SU-DHL-6 (cell line): ENCODE results near the gene ABCG4.

Source experiments
- H2AFZ ChIP-seq: fragments of 200-600 bp; sonication (generic); 2 replicates; pipeline ENCODE4 v1.6.1; 2014; ENCODE audit warnings: low read depth, mild to moderate bottlenecking, moderate library complexity, mixed read lengths, antibody characterized with exemption, low read length; ENCODE audit not compliant: severe bottlenecking
- H3F3A ChIP-seq: fragments of 200-600 bp; shearing (Covaris generic); 2 replicates; pipeline ENCODE4 v1.6.0; 2016; ENCODE audit warnings: antibody characterized with exemption, mild to moderate bottlenecking; ENCODE audit not compliant: insufficient read depth
- H3K27ac ChIP-seq: fragments of 200-600 bp; sonication (generic); 2 replicates; pipeline ENCODE4 v1.5.1; 2016; ENCODE audit warnings: low read depth, mild to moderate bottlenecking, low read length, moderate library complexity, mixed read lengths
- H3K27me3 ChIP-seq: fragments of 200-600 bp; sonication (generic), shearing (Covaris generic); 2 replicates; pipeline ENCODE4 v1.6.0; 2014; ENCODE audit warnings: mild to moderate bottlenecking, low read length
- H3K36me3 ChIP-seq: fragments of 200-600 bp; sonication (generic); 2 replicates; pipeline ENCODE4 v1.6.1; 2014; ENCODE audit warnings: mild to moderate bottlenecking, low read length, mixed read lengths
- H3K4me2 ChIP-seq: fragments of 300-600, 200-600 bp; shearing (Covaris generic), sonication (generic); 2 replicates; pipeline ENCODE4 v1.6.0; 2014; ENCODE audit warnings: low read length, low read depth, mild to moderate bottlenecking; ENCODE audit not compliant: poor library complexity, severe bottlenecking
- H3K4me3 ChIP-seq: fragments of 200-600 bp; sonication (generic); 2 replicates; pipeline ENCODE4 v1.5.1; 2014; ENCODE audit warnings: antibody characterized with exemption, low read length, mild to moderate bottlenecking, mixed read lengths; ENCODE audit not compliant: insufficient read depth, poor library complexity, severe bottlenecking
- H3K79me2 ChIP-seq: fragments of 200-600 bp; sonication (generic); 2 replicates; pipeline ENCODE4 v1.6.1; 2014; ENCODE audit warnings: mild to moderate bottlenecking, low read length, moderate library complexity; ENCODE audit not compliant: insufficient read depth
- H3K9ac ChIP-seq: fragments of 200-600 bp; sonication (generic); 2 replicates; pipeline ENCODE4 v1.7.0; 2014; ENCODE audit warnings: mild to moderate bottlenecking, low read length
- H3K9me2 ChIP-seq: fragments of 200-600 bp; sonication (generic); replicated peaks from 2 replicates; pipeline ENCODE4 v1.6.1; 2014; ENCODE audit warnings: low read length; ENCODE audit not compliant: insufficient read depth
- H3K9me3 ChIP-seq: fragments of 200-600 bp; sonication (generic); 2 replicates; pipeline ENCODE4 v1.6.1; 2014; ENCODE audit warnings: low read length, mixed read lengths; ENCODE audit not compliant: insufficient read depth
- H4K20me1 ChIP-seq: fragments of 200-600 bp; sonication (generic); 2 replicates; pipeline ENCODE4 v1.6.1; 2014; ENCODE audit warnings: low read depth, mild to moderate bottlenecking, antibody characterized with exemption, low read length, moderate library complexity, mixed read lengths
- EZH2phosphoT487 ChIP-seq: fragments of 200-600 bp; sonication (generic), shearing (Covaris generic); conservative IDR thresholded peaks from 2 replicates; pipeline ENCODE4 v1.6.1; 2018; ENCODE audit warnings: mild to moderate bottlenecking, antibody characterized with exemption, low read length, moderate library complexity, mixed read lengths
- TF ChIP-seq, protein P1 (sequence below): fragments of 200-600 bp; sonication (generic); IDR thresholded peaks from one replicate; pipeline ENCODE4 v1.5.1; 2017; ENCODE audit warnings: antibody characterized with exemption, mild to moderate bottlenecking, low read length, moderate library complexity; ENCODE audit not compliant: insufficient read depth, poor library complexity, severe bottlenecking

ABCG4 gene

DNA sequence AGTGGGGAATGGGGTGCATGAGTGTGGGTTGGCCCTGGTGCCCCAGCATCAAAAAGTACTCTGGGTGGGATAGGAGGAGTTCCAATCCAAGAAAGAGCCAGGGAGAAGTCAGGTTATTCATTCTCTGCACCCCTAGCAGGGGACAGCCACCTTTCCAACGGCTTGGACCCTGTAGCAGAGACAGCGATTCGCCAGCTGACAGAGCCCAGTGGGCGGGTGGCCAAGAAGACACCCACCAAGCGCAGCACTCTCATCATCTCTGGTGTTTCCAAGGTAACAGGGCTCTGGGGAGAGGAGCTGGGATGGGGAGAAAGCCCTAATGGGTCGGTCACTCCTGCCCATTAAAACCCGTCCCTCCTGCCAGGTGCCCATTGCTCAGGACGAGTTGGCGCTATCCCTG, 35.1 kb upstream of the ABCG4 start:
- Histone ChIP-seq H3K36me3 (no peaks in the 10 kb centered on the region), H3K9me3 (no peaks in the 10 kb centered on the region), H3K79me2 (peaks cover 8% of the 10 kb centered on the region; the same call in 1 of the 2 replicates), H3F3A (peaks cover 7% of the 10 kb centered on the region), H3K27ac (no peak overlapping the region), H3K4me2 (no peak overlapping the region), H2AFZ (no peak overlapping the region), H3K9ac (no peak overlapping the region), H3K9me2 (no peaks in the 10 kb centered on the region), H3K4me3 (no peak overlapping the region), H4K20me1 (no peaks in the 10 kb centered on the region), H3K27me3 (no peaks in the 10 kb centered on the region)
- TF ChIP-seq, protein P1, sequence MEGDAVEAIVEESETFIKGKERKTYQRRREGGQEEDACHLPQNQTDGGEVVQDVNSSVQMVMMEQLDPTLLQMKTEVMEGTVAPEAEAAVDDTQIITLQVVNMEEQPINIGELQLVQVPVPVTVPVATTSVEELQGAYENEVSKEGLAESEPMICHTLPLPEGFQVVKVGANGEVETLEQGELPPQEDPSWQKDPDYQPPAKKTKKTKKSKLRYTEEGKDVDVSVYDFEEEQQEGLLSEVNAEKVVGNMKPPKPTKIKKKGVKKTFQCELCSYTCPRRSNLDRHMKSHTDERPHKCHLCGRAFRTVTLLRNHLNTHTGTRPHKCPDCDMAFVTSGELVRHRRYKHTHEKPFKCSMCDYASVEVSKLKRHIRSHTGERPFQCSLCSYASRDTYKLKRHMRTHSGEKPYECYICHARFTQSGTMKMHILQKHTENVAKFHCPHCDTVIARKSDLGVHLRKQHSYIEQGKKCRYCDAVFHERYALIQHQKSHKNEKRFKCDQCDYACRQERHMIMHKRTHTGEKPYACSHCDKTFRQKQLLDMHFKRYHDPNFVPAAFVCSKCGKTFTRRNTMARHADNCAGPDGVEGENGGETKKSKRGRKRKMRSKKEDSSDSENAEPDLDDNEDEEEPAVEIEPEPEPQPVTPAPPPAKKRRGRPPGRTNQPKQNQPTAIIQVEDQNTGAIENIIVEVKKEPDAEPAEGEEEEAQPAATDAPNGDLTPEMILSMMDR, result no peak
- no peak for TF ChIP-seq EZH2phosphoT487

DNA sequence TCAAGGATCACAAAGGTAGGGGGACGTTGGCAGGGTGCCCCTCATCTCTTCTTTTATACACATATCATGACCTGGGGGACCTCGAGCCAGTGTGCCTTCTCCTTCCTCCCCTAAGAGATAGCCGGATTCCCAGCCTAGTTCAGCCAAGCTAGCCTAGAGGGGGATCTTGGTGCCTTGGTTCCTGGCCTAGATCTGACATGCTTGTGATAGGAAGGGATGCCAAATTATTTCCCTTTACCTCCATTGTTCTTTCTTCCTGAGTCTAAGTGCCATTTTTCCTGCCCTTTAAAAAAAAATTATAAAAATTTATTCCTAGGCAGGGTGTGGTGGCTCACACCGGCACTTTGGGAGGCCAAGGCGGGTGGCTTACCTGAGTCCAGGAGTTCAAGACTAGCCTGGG, 34.5 kb upstream of the ABCG4 start:
- H3K4me3 ChIP-seq, result no peak overlapping the region
- H3K9ac ChIP-seq, result no peak overlapping the region
- no peak overlapping the region for H3K4me2 ChIP-seq
- H2AFZ ChIP-seq, result no peak overlapping the region
- H3K27ac ChIP-seq, result no peak overlapping the region
- TF ChIP-seq, protein P1, result no peak
- TF ChIP-seq EZH2phosphoT487, result no peak
- no peaks in the 10 kb centered on the region for H3K36me3 ChIP-seq
- H3K9me3 ChIP-seq, result no peaks in the 10 kb centered on the region
- H3F3A ChIP-seq, result peaks cover 12% of the 10 kb centered on the region
- H4K20me1 ChIP-seq, result no peaks in the 10 kb centered on the region
- H3K79me2 ChIP-seq, result peaks cover 2% of the 10 kb centered on the region; the same call in 1 of the 2 replicates
- H3K27me3 ChIP-seq, result no peaks in the 10 kb centered on the region
- no peaks in the 10 kb centered on the region for H3K9me2 ChIP-seq

DNA sequence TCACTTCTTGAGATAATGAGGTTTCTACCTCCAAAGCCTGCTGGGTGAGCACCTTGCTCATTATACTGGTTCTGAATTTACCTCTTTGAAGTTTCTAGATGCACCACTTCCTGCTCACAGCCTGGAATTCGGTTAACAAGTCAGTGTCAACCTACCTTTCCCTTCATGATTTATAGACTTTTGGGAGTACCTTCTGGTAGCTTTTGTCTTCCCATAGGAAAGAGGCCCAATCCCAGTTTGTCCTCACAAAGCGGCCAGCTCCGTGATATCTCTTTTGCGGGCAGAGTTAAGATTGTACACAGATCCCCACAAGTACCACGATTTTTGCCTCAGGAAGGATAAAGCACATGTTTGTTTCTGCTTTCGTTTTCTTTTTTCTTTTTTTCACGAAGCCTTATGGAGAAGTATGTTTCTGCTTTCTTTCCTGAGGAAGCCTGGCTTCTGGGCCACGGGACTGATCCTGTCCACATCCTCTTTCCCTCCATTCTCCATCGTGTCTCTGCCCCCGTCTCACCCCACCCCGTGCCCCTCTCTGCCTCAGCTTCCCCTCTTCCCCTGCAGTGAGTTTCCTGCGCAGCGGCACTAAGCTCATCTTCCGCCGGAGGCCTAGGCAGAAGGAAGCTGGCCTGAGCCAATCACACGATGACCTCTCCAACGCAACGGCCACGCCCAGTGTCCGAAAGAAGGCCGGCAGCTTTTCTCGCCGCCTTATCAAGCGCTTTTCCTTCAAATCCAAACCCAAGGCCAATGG, 33.2 kb upstream of the ABCG4 start:
- Histone ChIP-seq H3K9ac (no peak overlapping the region), H4K20me1 (no peaks in the 10 kb centered on the region), H2AFZ (no peak overlapping the region), H3K9me3 (no peaks in the 10 kb centered on the region), H3K27me3 (no peaks in the 10 kb centered on the region), H3K27ac (no peak overlapping the region), H3F3A (peaks cover 16% of the 10 kb centered on the region), H3K4me2 (no peak overlapping the region), H3K36me3 (no peaks in the 10 kb centered on the region), H3K79me2 (no peaks in the 10 kb centered on the region), H3K9me2 (no peaks in the 10 kb centered on the region), H3K4me3 (no peak overlapping the region)
- no peak for TF ChIP-seq EZH2phosphoT487
- TF ChIP-seq, protein P1, result no peak
